Ascending aorta (tissue), 2 donors: ENCODE data around the gene PIK3CA. TPM values are rescaled to one million over a fixed set of nuclear protein-coding genes. Genes with fewer than 3 reads are reported as not detected.
A peak's percentile ranks its signal among the peaks of the same experiment; 100 is the strongest.

Experiments
- DNase-seq, 2 donors: peaks; one replicate each; pipeline ENCODE4 v3.0.0-alpha.2; 2019; ENCODE audit warnings: low spot score in 2 of 2
- H3K27ac ChIP-seq, 2 donors: fragments of 200-600 bp; sonication (generic); one replicate each; pipeline ENCODE4 v1.5.1; 2016 to 2017; ENCODE audit warnings: mild to moderate bottlenecking in 1 of 2
- H3K27me3 ChIP-seq: fragments of 200-600 bp; sonication (generic); one replicate; pipeline ENCODE4 v1.5.1; 2017
- H3K36me3 ChIP-seq, 2 donors: fragments of 200-600 bp; sonication (generic); one replicate each; pipeline ENCODE4 v1.5.1; 2016
- H3K4me1 ChIP-seq, 2 donors: fragments of 200-600 bp; sonication (generic); one replicate each; pipeline ENCODE4 v1.5.1; 2016 to 2017; ENCODE audit warnings: mild to moderate bottlenecking in 1 of 2
- H3K4me3 ChIP-seq, 2 donors: fragments of 200-600 bp; sonication (generic); one replicate each; pipeline ENCODE4 v1.5.1; 2016 to 2017; ENCODE audit warnings: mild to moderate bottlenecking in 1 of 2
- H3K9me3 ChIP-seq, 2 donors: fragments of 200-600 bp; sonication (generic); one replicate each; pipeline ENCODE4 v1.5.1; 2016
- CTCF ChIP-seq, 3 experiments: fragments of 200-600 bp in 2 of 3; fragments of 450-650 bp in 1 of 3; sonication (generic) in 2 of 3; IDR thresholded peaks; one replicate each; pipeline ENCODE4 v1.5.1; 2016 to 2019; ENCODE audit warnings: antibody characterized with exemption in 3 of 3, mild to moderate bottlenecking in 1 of 3, moderate library complexity in 1 of 3
- intact Hi-C: fragments of 100-400 bp; cut with DNase I; formaldehyde crosslinking; loops from one replicate; pipeline ENCODE4 v1.15.1; 2023
- total RNA-seq: library from RNA; depleted of rRNA; stranded (reverse); fragments of >200 nt; gene quantifications from one replicate; pipeline ENCODE4 v1.1.0, GENCODE V29; 2016

Gene PIK3CA
- total RNA-seq, 1 donor from 2014 or later = 12.7 TPM

GRCh38 chr3:179149951-179150350, 1.8 kb downstream of the PIK3CA start:
- DNase-seq = no peak
- no peaks in the 10 kb centered on the region for H3K9me3 ChIP-seq
- H3K4me3 ChIP-seq = peak overlapping the region; percentile 95 to 97
- H3K27ac ChIP-seq = peak overlapping the region; percentile 93 to 99
- TF ChIP-seq CTCF (IDR thresholded peaks at IDR 0.05) = no peak
- intact Hi-C loops = loop anchor here (5.0 to 10.0 kb wide), 3 partner anchors 62 to 305 kb away; partner anchors contain the start of genes GNB4 and ZMAT3
- H3K4me1 ChIP-seq = peaks cover 0 to 14% of the 10 kb centered on the region in 2 donors
- no peaks in the 10 kb centered on the region for H3K27me3 ChIP-seq
- H3K36me3 ChIP-seq = no peaks in the 10 kb centered on the region

- DNase-seq = no peak
- Histone ChIP-seq H3K27me3 (no peaks in the 10 kb centered on the region), H3K4me3 (peak overlapping the region in 1 of 2 donors; percentile 97), H3K27ac (no peak overlapping the region), H3K36me3 (no peaks in the 10 kb centered on the region), H3K4me1 (peaks cover 0 to 14% of the 10 kb centered on the region in 2 donors), H3K9me3 (no peaks in the 10 kb centered on the region)
- no peak for TF ChIP-seq CTCF (IDR thresholded peaks at IDR 0.05)
- intact Hi-C loops = no loop called here
Observed at GRCh38 chr3:179150610-179151009, 2.5 kb downstream of the PIK3CA start.

- Histone ChIP-seq H3K27ac (no peak overlapping the region), H3K36me3 (no peaks in the 10 kb centered on the region), H3K4me1 (peaks cover 0 to 13% of the 10 kb centered on the region in 2 donors), H3K9me3 (no peaks in the 10 kb centered on the region), H3K27me3 (no peaks in the 10 kb centered on the region), H3K4me3 (no peak overlapping the region)
- DNase-seq = no peak
- intact Hi-C loops = no loop called here
- no peak for TF ChIP-seq CTCF (IDR thresholded peaks at IDR 0.05)
Observed at GRCh38 chr3:179151474-179151873, 3.3 kb downstream of the PIK3CA start.

GRCh38 chr3:179156170-179156569, 8.0 kb downstream of the PIK3CA start:
- Histone ChIP-seq H3K4me1 (peaks cover 0 to 10% of the 10 kb centered on the region in 2 donors), H3K27ac (no peak overlapping the region), H3K27me3 (no peaks in the 10 kb centered on the region), H3K36me3 (no peaks in the 10 kb centered on the region), H3K4me3 (no peak overlapping the region), H3K9me3 (no peaks in the 10 kb centered on the region)
- DNase-seq = no peak
- TF ChIP-seq CTCF (IDR thresholded peaks at IDR 0.05) = no peak
- intact Hi-C loops = no loop called here

GRCh38 chr3:179156775-179157174, 8.6 kb downstream of the PIK3CA start:
- Histone ChIP-seq H3K27me3 (no peaks in the 10 kb centered on the region), H3K4me1 (peaks cover 0 to 7% of the 10 kb centered on the region in 2 donors), H3K36me3 (no peaks in the 10 kb centered on the region), H3K9me3 (no peaks in the 10 kb centered on the region), H3K4me3 (no peak overlapping the region), H3K27ac (no peak overlapping the region)
- DNase-seq = no peak
- TF ChIP-seq CTCF (IDR thresholded peaks at IDR 0.05) = no peak
- intact Hi-C loops = no loop called here
